ENCODE data around the gene IDH2.
"Not testable (repeated sequence)": the region's sequence is repeated elsewhere in the genome, so short reads cannot be mapped to it uniquely, and the experiment has no call there.

Gene IDH2

DNA sequence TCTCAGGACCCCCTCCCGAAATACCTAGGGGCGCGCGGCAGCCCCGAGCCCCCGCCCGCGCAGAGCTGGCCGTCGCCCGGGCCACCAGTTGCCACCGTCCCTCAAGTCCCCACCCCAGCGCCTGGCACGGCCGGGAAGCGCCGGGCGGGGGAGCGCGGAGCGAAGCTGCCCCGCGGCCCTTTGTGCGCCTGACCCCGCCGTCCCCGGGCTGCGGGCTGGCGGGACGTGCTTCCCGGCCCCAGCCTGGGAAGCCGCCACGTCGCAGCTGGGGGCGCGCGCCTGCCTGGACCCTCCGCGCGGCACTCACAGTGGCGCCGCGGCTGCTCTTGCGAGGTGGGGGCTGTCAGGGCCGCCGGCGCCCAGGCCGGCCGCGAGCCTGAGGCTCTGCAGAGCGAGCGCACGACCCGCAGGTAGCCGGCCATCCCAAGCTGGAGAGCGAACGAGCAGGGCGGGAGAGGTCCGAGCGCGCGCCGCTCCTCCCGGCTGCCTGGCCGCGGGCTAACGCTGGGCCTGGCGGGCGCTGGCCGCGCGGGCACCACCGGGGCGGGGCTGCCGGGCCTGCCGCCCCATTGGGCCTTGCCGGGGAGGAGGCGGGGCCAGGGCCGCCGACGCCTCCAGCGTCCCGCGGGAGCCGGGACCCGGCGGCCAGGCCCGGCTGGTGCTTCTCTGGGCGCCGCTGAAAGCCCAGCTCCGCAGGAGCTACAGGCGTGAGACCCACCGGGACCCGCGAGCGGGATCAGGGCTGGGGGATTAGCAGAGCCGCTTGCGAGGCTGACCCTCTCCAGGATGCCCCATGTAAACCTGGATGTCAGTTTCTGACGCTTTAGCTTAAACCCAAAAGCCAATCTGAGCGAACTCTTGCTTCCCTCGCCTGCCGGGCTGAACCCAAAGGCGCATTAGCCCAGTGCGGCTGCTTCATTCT lies at the start of gene IDH2 (continued):
- no peak for TF ChIP-seq SALL2 (tag by site-specific recombination; IDR thresholded peaks at IDR 0.05; ENCODE audit: borderline replicate concordance)
- TF ChIP-seq, protein P1, sequence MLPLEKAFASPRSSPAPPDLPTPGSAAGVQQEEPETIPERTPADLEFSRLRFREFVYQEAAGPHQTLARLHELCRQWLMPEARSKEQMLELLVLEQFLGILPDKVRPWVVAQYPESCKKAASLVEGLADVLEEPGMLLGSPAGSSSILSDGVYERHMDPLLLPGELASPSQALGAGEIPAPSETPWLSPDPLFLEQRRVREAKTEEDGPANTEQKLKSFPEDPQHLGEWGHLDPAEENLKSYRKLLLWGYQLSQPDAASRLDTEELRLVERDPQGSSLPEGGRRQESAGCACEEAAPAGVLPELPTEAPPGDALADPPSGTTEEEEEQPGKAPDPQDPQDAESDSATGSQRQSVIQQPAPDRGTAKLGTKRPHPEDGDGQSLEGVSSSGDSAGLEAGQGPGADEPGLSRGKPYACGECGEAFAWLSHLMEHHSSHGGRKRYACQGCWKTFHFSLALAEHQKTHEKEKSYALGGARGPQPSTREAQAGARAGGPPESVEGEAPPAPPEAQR (tag by site-specific recombination; IDR thresholded peaks at IDR 0.05), result no peak
- TF ChIP-seq ZNF514 (tag by site-specific recombination; IDR thresholded peaks at IDR 0.05), result no peak
- TF ChIP-seq ZNF423 (tag by site-specific recombination; IDR thresholded peaks at IDR 0.05), result peak; percentile 60; the same call in 1 of the 2 replicates
- TF ChIP-seq ZNF664 (tag by site-specific recombination; IDR thresholded peaks at IDR 0.05), result no peak
- TF ChIP-seq, protein P2, sequence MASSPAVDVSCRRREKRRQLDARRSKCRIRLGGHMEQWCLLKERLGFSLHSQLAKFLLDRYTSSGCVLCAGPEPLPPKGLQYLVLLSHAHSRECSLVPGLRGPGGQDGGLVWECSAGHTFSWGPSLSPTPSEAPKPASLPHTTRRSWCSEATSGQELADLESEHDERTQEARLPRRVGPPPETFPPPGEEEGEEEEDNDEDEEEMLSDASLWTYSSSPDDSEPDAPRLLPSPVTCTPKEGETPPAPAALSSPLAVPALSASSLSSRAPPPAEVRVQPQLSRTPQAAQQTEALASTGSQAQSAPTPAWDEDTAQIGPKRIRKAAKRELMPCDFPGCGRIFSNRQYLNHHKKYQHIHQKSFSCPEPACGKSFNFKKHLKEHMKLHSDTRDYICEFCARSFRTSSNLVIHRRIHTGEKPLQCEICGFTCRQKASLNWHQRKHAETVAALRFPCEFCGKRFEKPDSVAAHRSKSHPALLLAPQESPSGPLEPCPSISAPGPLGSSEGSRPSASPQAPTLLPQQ (tag by site-specific recombination; IDR thresholded peaks at IDR 0.05), result peak; percentile 30; the same call in 1 of the 2 replicates
- TF ChIP-seq GLIS1 (tag by site-specific recombination; IDR thresholded peaks at IDR 0.05), result peak; percentile 12; the same call in 1 of the 2 replicates
- peak; percentile 75; the same call in 1 of the 2 replicates for TF ChIP-seq KLF10 (tag by site-specific recombination; IDR thresholded peaks at IDR 0.05)
- TF ChIP-seq, protein P3, sequence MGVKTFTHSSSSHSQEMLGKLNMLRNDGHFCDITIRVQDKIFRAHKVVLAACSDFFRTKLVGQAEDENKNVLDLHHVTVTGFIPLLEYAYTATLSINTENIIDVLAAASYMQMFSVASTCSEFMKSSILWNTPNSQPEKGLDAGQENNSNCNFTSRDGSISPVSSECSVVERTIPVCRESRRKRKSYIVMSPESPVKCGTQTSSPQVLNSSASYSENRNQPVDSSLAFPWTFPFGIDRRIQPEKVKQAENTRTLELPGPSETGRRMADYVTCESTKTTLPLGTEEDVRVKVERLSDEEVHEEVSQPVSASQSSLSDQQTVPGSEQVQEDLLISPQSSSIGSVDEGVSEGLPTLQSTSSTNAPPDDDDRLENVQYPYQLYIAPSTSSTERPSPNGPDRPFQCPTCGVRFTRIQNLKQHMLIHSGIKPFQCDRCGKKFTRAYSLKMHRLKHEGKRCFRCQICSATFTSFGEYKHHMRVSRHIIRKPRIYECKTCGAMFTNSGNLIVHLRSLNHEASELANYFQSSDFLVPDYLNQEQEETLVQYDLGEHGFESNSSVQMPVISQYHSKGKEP (tag by site-specific recombination; IDR thresholded peaks at IDR 0.05), result 0 out of 2 replicates have a peak, but pooled peaks have one; percentile 13
- 0 out of 2 replicates have a peak, but pooled peaks have one; percentile 8 for TF ChIP-seq ZNF585B (tag by site-specific recombination; IDR thresholded peaks at IDR 0.05)
- TF ChIP-seq, protein P4, sequence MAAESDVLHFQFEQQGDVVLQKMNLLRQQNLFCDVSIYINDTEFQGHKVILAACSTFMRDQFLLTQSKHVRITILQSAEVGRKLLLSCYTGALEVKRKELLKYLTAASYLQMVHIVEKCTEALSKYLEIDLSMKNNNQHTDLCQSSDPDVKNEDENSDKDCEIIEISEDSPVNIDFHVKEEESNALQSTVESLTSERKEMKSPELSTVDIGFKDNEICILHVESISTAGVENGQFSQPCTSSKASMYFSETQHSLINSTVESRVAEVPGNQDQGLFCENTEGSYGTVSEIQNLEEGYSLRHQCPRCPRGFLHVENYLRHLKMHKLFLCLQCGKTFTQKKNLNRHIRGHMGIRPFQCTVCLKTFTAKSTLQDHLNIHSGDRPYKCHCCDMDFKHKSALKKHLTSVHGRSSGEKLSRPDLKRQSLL (tag by site-specific recombination; IDR thresholded peaks at IDR 0.05), result 0 out of 2 replicates have a peak, but pooled peaks have one; percentile 17
- TF ChIP-seq ZBTB8A (tag by site-specific recombination; IDR thresholded peaks at IDR 0.05), result peak; percentile 97
- TF ChIP-seq SP2 (tag by site-specific recombination; IDR thresholded peaks at IDR 0.05), result no peak
- TF ChIP-seq BCL11B (tag by site-specific recombination; IDR thresholded peaks at IDR 0.05; ENCODE audit: low read depth), result no peak
- TF ChIP-seq ZNF837 (tag by site-specific recombination; IDR thresholded peaks at IDR 0.05), result no peak
- TF ChIP-seq, protein P5, sequence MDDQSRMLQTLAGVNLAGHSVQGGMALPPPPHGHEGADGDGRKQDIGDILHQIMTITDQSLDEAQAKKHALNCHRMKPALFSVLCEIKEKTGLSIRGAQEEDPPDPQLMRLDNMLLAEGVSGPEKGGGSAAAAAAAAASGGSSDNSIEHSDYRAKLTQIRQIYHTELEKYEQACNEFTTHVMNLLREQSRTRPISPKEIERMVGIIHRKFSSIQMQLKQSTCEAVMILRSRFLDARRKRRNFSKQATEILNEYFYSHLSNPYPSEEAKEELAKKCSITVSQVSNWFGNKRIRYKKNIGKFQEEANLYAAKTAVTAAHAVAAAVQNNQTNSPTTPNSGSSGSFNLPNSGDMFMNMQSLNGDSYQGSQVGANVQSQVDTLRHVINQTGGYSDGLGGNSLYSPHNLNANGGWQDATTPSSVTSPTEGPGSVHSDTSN (CRISPR knock-in tag; IDR thresholded peaks at IDR 0.05), result peak; percentile 91
- TF ChIP-seq YY1 (tag by site-specific recombination; IDR thresholded peaks at IDR 0.05), result no peak
- TF ChIP-seq TCF7L2 (IDR thresholded peaks at IDR 0.05; ENCODE audit: borderline replicate concordance, low read depth, low read length), result no peak
- 0 out of 2 replicates have a peak, but pooled peaks have one; percentile 37 for TF ChIP-seq ZNF501 (tag by site-specific recombination; IDR thresholded peaks at IDR 0.05)

DNA sequence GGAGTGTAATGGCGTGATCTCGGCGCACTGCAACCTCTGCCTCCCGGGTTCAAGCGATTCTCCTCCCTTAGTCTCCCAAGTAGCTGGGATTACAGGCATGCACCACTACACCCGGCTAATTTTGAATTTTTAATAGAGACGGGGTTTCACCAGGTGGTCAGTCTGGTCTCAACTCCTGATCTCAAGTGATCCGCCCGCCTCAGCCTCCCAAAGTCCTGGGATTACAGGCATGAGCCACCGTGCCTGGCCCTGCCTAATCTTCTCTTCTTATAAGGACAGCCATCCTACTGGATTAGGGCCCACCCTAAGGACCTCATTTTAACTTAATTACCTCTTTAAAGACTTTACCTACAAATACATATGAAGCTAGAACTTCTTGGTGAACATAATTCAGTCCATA lies 48.3 kb upstream of the IDH2 start:
- H3K4me3 ChIP-seq (ENCODE audit: low read depth, low read length); H3K27ac ChIP-seq (ENCODE audit: extremely low read depth, low read depth, low read length); H3K4me1 ChIP-seq (ENCODE audit: control insufficient read depth, insufficient read depth, low read length); H3K9me3 ChIP-seq (ENCODE audit: control insufficient read depth, insufficient read depth, low read depth, low read length); POLR2A ChIA-PET; H3K36me3 ChIP-seq (ENCODE audit: control insufficient read depth in 2 of 2, insufficient read depth in 1 of 2, low read length in 2 of 2): not testable (repeated sequence)
- CTCF ChIA-PET, result interaction anchor here (0.8 to 15.0 kb wide), 5 partner anchors 8 to 136 kb away, joined by 4 to 275 read pairs (median 6); no protein-coding TSS in a partner anchor
